Cortex of kidney (tissue), 1 donor: ENCODE results near the gene NUMA1.
A peak's percentile ranks its signal among the peaks of the same experiment; 100 is the strongest.

ENCODE experiments used
- DNase-seq: peaks from one replicate; lab custom pipeline; 2025; lab: John Stamatoyannopoulos, UW

NUMA1 gene

GRCh38 chr11:72102946-72103753 lies 22.8 kb upstream of the NUMA1 start, which contains the start of gene LAMTOR1:
Gene LAMTOR1 (minus strand): TSS chr11:72103297. CDS start chr11:72103224, 73 bp downstream.
- DNase-seq = peak; percentile 52

- DNase-seq = no peak
Observed at GRCh38 chr11:72102631-72102945, 22.2 kb upstream of the NUMA1 start.

GRCh38 chr11:72102162-72102561 lies 21.8 kb upstream of the NUMA1 start:
- DNase-seq = no peak

GRCh38 chr11:72100462-72100861 lies 20.1 kb upstream of the NUMA1 start:
- DNase-seq = no peak

- DNase-seq = no peak
Observed at GRCh38 chr11:72100009-72100408, 19.7 kb upstream of the NUMA1 start.

GRCh38 chr11:72098741-72099140 lies 18.4 kb upstream of the NUMA1 start:
- DNase-seq = no peak

- DNase-seq = no peak
Observed at GRCh38 chr11:72091292-72091691, 10.9 kb upstream of the NUMA1 start.

GRCh38 chr11:72088076-72088808 lies 7.9 kb upstream of the NUMA1 start:
- no peak for DNase-seq

- no peak for DNase-seq
Observed at GRCh38 chr11:72085621-72086351, 5.4 kb upstream of the NUMA1 start.

GRCh38 chr11:72084965-72085364 lies 4.6 kb upstream of the NUMA1 start:
- DNase-seq = no peak

- DNase-seq = no peak
Observed at GRCh38 chr11:72084076-72084475, 3.7 kb upstream of the NUMA1 start.

GRCh38 chr11:72083414-72083813 lies 3.1 kb upstream of the NUMA1 start:
- DNase-seq = no peak

GRCh38 chr11:72081821-72082453 lies 1.6 kb upstream of the NUMA1 start:
- no peak for DNase-seq

GRCh38 chr11:72081184-72081644 lies 872 bp upstream of the NUMA1 start:
- DNase-seq = no peak

GRCh38 chr11:72079819-72080325 lies 470 bp downstream of the NUMA1 start:
- DNase-seq = no peak

- no peak for DNase-seq
Observed at GRCh38 chr11:72078477-72078876, 1.9 kb downstream of the NUMA1 start.

GRCh38 chr11:72075756-72076155 lies 4.6 kb downstream of the NUMA1 start:
- DNase-seq = no peak

- no peak for DNase-seq
Observed at GRCh38 chr11:72075109-72075508, 5.2 kb downstream of the NUMA1 start.

- no peak for DNase-seq
Observed at GRCh38 chr11:72072348-72072747, 8.0 kb downstream of the NUMA1 start.

GRCh38 chr11:72070491-72070890 lies 9.9 kb downstream of the NUMA1 start:
- DNase-seq = no peak

GRCh38 chr11:72069787-72070251 lies 10.5 kb downstream of the NUMA1 start:
- DNase-seq = no peak

GRCh38 chr11:72069200-72069599 lies 11.1 kb downstream of the NUMA1 start:
- no peak for DNase-seq
